ENCODE data around the gene GFPT1.

GFPT1 gene

GRCh38 chr2:69416147-69416546 lies 29.1 kb upstream of the GFPT1 start:
- no peak overlapping the region for H3K4me2 ChIP-seq (ENCODE audit: insufficient read depth, low read length, poor library complexity, severe bottlenecking)
- no peak overlapping the region for H2AK5ac ChIP-seq (ENCODE audit: low read depth, low read length)
- H3K18ac ChIP-seq (ENCODE audit: low read length) = no peak overlapping the region
- H2BK120ac ChIP-seq (ENCODE audit: low read depth, low read length) = no peak overlapping the region
- no peak overlapping the region for H2BK15ac ChIP-seq (ENCODE audit: low read length)
- no peak overlapping the region for H3K4ac ChIP-seq (ENCODE audit: low read length)
- no peak overlapping the region for H3K9ac ChIP-seq (ENCODE audit: low read depth, low read length, poor library complexity)
- H3K9me3 ChIP-seq (replicated peaks in 1 of 2; ENCODE audit: control insufficient read depth in 2 of 2, insufficient read depth in 1 of 2, low read depth in 1 of 2, low read length in 2 of 2) = no peaks in the 10 kb centered on the region
- H3K23ac ChIP-seq (ENCODE audit: low read depth, low read length, poor library complexity) = no peak overlapping the region
- H4K91ac ChIP-seq (ENCODE audit: low read depth, low read length, poor library complexity) = no peak overlapping the region
- DNase-seq (ENCODE audit: low spot score) = no peak
- no peaks in the 10 kb centered on the region for H3K79me1 ChIP-seq (ENCODE audit: low read depth, low read length)
- no peaks in the 10 kb centered on the region for H3K27me3 ChIP-seq (ENCODE audit: control insufficient read depth in 3 of 3, insufficient read depth in 3 of 3, low read depth in 1 of 3, low read length in 3 of 3)
- H2BK12ac ChIP-seq (ENCODE audit: low read length) = no peak overlapping the region
- no peak overlapping the region for H2BK5ac ChIP-seq (ENCODE audit: low read length)
- H2AFZ ChIP-seq (ENCODE audit: low read length) = no peak overlapping the region
- peaks cover 2 to 81% of the 10 kb centered on the region in 2 donors for H3K36me3 ChIP-seq (replicated peaks in 1 of 2; ENCODE audit: control insufficient read depth in 2 of 2, insufficient read depth in 2 of 2, low read length in 2 of 2)
- no peak overlapping the region for H3K14ac ChIP-seq (ENCODE audit: low read length)
- H4K8ac ChIP-seq (ENCODE audit: low read depth, low read length) = no peak overlapping the region
- H3K4me1 ChIP-seq (ENCODE audit: control insufficient read depth in 2 of 2, insufficient read depth in 1 of 2, low read depth in 1 of 2, low read length in 2 of 2) = no peaks in the 10 kb centered on the region
- WGBS, 2 donors (ENCODE audit: extremely low coverage in 2 of 2, insufficient read length in 2 of 2, insufficient replicate concordance in 1 of 2) = no CpG with 5 or more reads among the region's 1 CpG
- no peak overlapping the region for H3K4me3 ChIP-seq (ENCODE audit: low read length in 2 of 2)
- no peak overlapping the region for H3K27ac ChIP-seq (replicated peaks; ENCODE audit: low read length)

GRCh38 chr2:69411120-69411519 lies 24.1 kb upstream of the GFPT1 start:
- no peak overlapping the region for H3K9ac ChIP-seq (ENCODE audit: low read depth, low read length, poor library complexity)
- no peaks in the 10 kb centered on the region for H3K79me1 ChIP-seq (ENCODE audit: low read depth, low read length)
- H4K8ac ChIP-seq (ENCODE audit: low read depth, low read length) = no peak overlapping the region
- H3K4me2 ChIP-seq (ENCODE audit: insufficient read depth, low read length, poor library complexity, severe bottlenecking) = no peak overlapping the region
- no peaks in the 10 kb centered on the region for H3K4me1 ChIP-seq (ENCODE audit: control insufficient read depth in 2 of 2, insufficient read depth in 1 of 2, low read depth in 1 of 2, low read length in 2 of 2)
- H3K23ac ChIP-seq (ENCODE audit: low read depth, low read length, poor library complexity) = no peak overlapping the region
- no peaks in the 10 kb centered on the region for H3K9me3 ChIP-seq (replicated peaks in 1 of 2; ENCODE audit: control insufficient read depth in 2 of 2, insufficient read depth in 1 of 2, low read depth in 1 of 2, low read length in 2 of 2)
- no peak overlapping the region for H3K4ac ChIP-seq (ENCODE audit: low read length)
- no peak overlapping the region for H3K27ac ChIP-seq (replicated peaks; ENCODE audit: low read length)
- no peak overlapping the region for H2AK5ac ChIP-seq (ENCODE audit: low read depth, low read length)
- H3K14ac ChIP-seq (ENCODE audit: low read length) = no peak overlapping the region
- H2BK120ac ChIP-seq (ENCODE audit: low read depth, low read length) = no peak overlapping the region
- no peak overlapping the region for H2BK5ac ChIP-seq (ENCODE audit: low read length)
- no peak overlapping the region for H2BK15ac ChIP-seq (ENCODE audit: low read length)
- no peak overlapping the region for H2BK12ac ChIP-seq (ENCODE audit: low read length)
- no peak for DNase-seq (ENCODE audit: low spot score)
- no peaks in the 10 kb centered on the region for H3K27me3 ChIP-seq (ENCODE audit: control insufficient read depth in 3 of 3, insufficient read depth in 3 of 3, low read depth in 1 of 3, low read length in 3 of 3)
- H3K36me3 ChIP-seq (replicated peaks in 1 of 2; ENCODE audit: control insufficient read depth in 2 of 2, insufficient read depth in 2 of 2, low read length in 2 of 2) = peaks cover 0 to 74% of the 10 kb centered on the region in 2 donors
- no peak overlapping the region for H2AFZ ChIP-seq (ENCODE audit: low read length)
- H3K18ac ChIP-seq (ENCODE audit: low read length) = no peak overlapping the region
- no peak overlapping the region for H4K91ac ChIP-seq (ENCODE audit: low read depth, low read length, poor library complexity)
- no peak overlapping the region for H3K4me3 ChIP-seq (ENCODE audit: low read length in 2 of 2)

- H3K18ac ChIP-seq (ENCODE audit: low read length) = no peak overlapping the region
- H3K27ac ChIP-seq (replicated peaks; ENCODE audit: low read length) = no peak overlapping the region
- H2BK120ac ChIP-seq (ENCODE audit: low read depth, low read length) = no peak overlapping the region
- H3K4me3 ChIP-seq (ENCODE audit: low read length in 2 of 2) = no peak overlapping the region
- H3K23ac ChIP-seq (ENCODE audit: low read depth, low read length, poor library complexity) = no peak overlapping the region
- H3K4me1 ChIP-seq (ENCODE audit: control insufficient read depth in 2 of 2, insufficient read depth in 1 of 2, low read depth in 1 of 2, low read length in 2 of 2) = no peaks in the 10 kb centered on the region
- no peak overlapping the region for H4K91ac ChIP-seq (ENCODE audit: low read depth, low read length, poor library complexity)
- H4K8ac ChIP-seq (ENCODE audit: low read depth, low read length) = no peak overlapping the region
- H3K79me1 ChIP-seq (ENCODE audit: low read depth, low read length) = no peaks in the 10 kb centered on the region
- H3K4ac ChIP-seq (ENCODE audit: low read length) = no peak overlapping the region
- DNase-seq (ENCODE audit: low spot score) = no peak
- H2BK15ac ChIP-seq (ENCODE audit: low read length) = no peak overlapping the region
- peaks cover 3 to 77% of the 10 kb centered on the region in 2 donors for H3K36me3 ChIP-seq (replicated peaks in 1 of 2; ENCODE audit: control insufficient read depth in 2 of 2, insufficient read depth in 2 of 2, low read length in 2 of 2)
- no peak overlapping the region for H3K14ac ChIP-seq (ENCODE audit: low read length)
- H2AFZ ChIP-seq (ENCODE audit: low read length) = no peak overlapping the region
- no peak overlapping the region for H3K9ac ChIP-seq (ENCODE audit: low read depth, low read length, poor library complexity)
- H2AK5ac ChIP-seq (ENCODE audit: low read depth, low read length) = no peak overlapping the region
- H3K4me2 ChIP-seq (ENCODE audit: insufficient read depth, low read length, poor library complexity, severe bottlenecking) = no peak overlapping the region
- no peaks in the 10 kb centered on the region for H3K27me3 ChIP-seq (ENCODE audit: control insufficient read depth in 3 of 3, insufficient read depth in 3 of 3, low read depth in 1 of 3, low read length in 3 of 3)
- no peak overlapping the region for H2BK5ac ChIP-seq (ENCODE audit: low read length)
- H3K9me3 ChIP-seq (replicated peaks in 1 of 2; ENCODE audit: control insufficient read depth in 2 of 2, insufficient read depth in 1 of 2, low read depth in 1 of 2, low read length in 2 of 2) = peaks cover 2 to 20% of the 10 kb centered on the region in 2 donors
- no peak overlapping the region for H2BK12ac ChIP-seq (ENCODE audit: low read length)
Measured at GRCh38 chr2:69405306-69405705, 18.3 kb upstream of the GFPT1 start.

- Histone ChIP-seq H3K36me3 (replicated peaks in 1 of 2; ENCODE audit: control insufficient read depth in 2 of 2, insufficient read depth in 2 of 2, low read length in 2 of 2) (peaks cover 3 to 82% of the 10 kb centered on the region in 2 donors), H2BK5ac (ENCODE audit: low read length) (no peak overlapping the region), H3K18ac (ENCODE audit: low read length) (no peak overlapping the region), H3K79me1 (ENCODE audit: low read depth, low read length) (no peaks in the 10 kb centered on the region), H2AK5ac (ENCODE audit: low read depth, low read length) (no peak overlapping the region), H4K8ac (ENCODE audit: low read depth, low read length) (no peak overlapping the region), H3K27ac (replicated peaks; ENCODE audit: low read length) (no peak overlapping the region), H3K4me3 (ENCODE audit: low read length in 2 of 2) (no peak overlapping the region), H3K4me1 (ENCODE audit: control insufficient read depth in 2 of 2, insufficient read depth in 1 of 2, low read depth in 1 of 2, low read length in 2 of 2) (no peaks in the 10 kb centered on the region), H3K9me3 (replicated peaks in 1 of 2; ENCODE audit: control insufficient read depth in 2 of 2, insufficient read depth in 1 of 2, low read depth in 1 of 2, low read length in 2 of 2) (peaks cover 2 to 20% of the 10 kb centered on the region in 2 donors), H2BK12ac (ENCODE audit: low read length) (no peak overlapping the region), H3K14ac (ENCODE audit: low read length) (no peak overlapping the region), H3K4me2 (ENCODE audit: insufficient read depth, low read length, poor library complexity, severe bottlenecking) (no peak overlapping the region), H2BK15ac (ENCODE audit: low read length) (no peak overlapping the region), H3K23ac (ENCODE audit: low read depth, low read length, poor library complexity) (no peak overlapping the region), H2AFZ (ENCODE audit: low read length) (no peak overlapping the region), H4K91ac (ENCODE audit: low read depth, low read length, poor library complexity) (no peak overlapping the region), H3K27me3 (ENCODE audit: control insufficient read depth in 3 of 3, insufficient read depth in 3 of 3, low read depth in 1 of 3, low read length in 3 of 3) (no peaks in the 10 kb centered on the region), H3K4ac (ENCODE audit: low read length) (no peak overlapping the region), H2BK120ac (ENCODE audit: low read depth, low read length) (no peak overlapping the region), H3K9ac (ENCODE audit: low read depth, low read length, poor library complexity) (no peak overlapping the region)
- no peak for DNase-seq (ENCODE audit: low spot score)
- WGBS, 2 donors (ENCODE audit: extremely low coverage in 2 of 2, insufficient read length in 2 of 2, insufficient replicate concordance in 1 of 2) = no CpG with 5 or more reads among the region's 3 CpGs
Measured at GRCh38 chr2:69400121-69400520, 13.1 kb upstream of the GFPT1 start.
